ENCODE measurements around the gene DTX4. TPM values are rescaled to one million over a fixed set of nuclear protein-coding genes. Genes with fewer than 3 reads are reported as not detected.

Gene DTX4
- total RNA-seq, 2 donors from 2014 or later, result 58.4 to 62.4 TPM

GRCh38 chr11:59186130-59186594, 14.2 kb downstream of the DTX4 start:
- ATAC-seq (peak; percentile 76), DNase-seq (peak; percentile 78 to 90)
- intact Hi-C loops (cut with DNase I, micrococcal nuclease), result no loop called here

- DNase-seq (no peak), ATAC-seq (no peak)
- intact Hi-C loops (cut with DNase I, micrococcal nuclease), result no loop called here
Measured at GRCh38 chr11:59187035-59187434, 15.1 kb downstream of the DTX4 start.

DNA sequence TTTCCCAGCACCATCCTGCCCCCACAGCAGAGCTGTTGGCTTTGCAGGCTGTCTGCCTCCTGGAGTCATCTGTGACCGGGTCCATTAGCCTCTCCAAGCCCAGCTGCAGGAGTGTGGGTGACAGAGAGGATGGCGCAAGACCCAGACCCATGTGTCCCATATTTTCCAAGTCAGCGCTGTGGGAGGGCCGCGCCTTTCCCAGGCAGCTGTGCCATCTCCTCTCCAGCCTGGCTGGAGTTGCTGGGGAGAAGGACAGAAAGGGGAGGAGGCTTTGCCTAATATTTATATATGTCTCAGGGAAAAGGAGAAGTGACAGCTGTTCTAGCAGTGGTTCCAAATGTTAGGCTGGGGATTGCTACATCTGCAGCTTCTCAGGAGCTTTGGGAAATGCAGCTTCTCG, 15.7 kb downstream of the DTX4 start:
- ATAC-seq (no peak), DNase-seq (peak; percentile 55 to 66)
- intact Hi-C loops (cut with DNase I, micrococcal nuclease), result no loop called here

DNA sequence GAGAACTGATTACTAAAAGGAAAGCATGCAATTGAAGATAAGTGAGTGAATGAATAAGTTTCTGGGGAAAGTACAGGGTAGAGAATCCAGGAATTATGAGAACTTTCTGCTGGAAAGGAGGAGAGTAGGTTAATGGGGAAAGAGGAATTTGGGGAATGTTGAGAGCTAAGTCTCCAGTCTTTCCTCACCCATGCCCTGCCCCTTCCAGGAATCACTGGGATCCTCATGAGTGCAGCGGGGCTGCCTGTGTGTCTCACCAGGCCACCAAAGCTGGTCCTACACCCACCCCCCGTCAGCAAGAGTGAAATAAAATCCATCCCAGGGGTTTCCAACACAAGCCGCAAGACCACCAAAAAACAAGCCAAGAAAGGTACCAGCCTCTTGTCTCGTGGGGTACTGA, 17.0 kb downstream of the DTX4 start:
- ATAC-seq (no peak), DNase-seq (no peak)
- intact Hi-C loops (cut with DNase I, micrococcal nuclease), result no loop called here

GRCh38 chr11:59189986-59190385, 18.1 kb downstream of the DTX4 start:
- DNase-seq (no peak), ATAC-seq (peak; percentile 20)
- intact Hi-C loops (cut with DNase I, micrococcal nuclease), result no loop called here

DNA sequence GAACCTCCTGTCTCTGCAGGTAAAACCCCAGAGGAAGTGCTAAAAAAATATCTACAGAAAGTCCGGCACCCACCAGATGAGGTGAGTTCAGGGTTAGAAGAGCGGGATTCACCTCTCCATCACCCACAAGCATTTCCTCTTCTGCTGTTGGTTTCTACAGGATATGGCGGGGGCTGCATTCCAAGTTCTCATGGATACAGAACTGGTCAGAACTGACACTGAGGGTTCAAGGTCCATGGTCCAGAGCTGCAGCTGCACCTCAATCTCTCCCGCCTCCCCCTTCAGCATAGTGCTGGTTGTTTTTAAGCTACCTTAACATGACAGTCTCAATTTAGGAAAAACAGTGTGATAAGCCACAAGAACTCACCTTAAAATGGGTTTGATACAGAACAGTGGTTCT, 19.2 kb downstream of the DTX4 start:
- DNase-seq (peak; percentile 47 to 71), ATAC-seq (peak; percentile 72)
- intact Hi-C loops (cut with DNase I, micrococcal nuclease), result no loop called here

DNA sequence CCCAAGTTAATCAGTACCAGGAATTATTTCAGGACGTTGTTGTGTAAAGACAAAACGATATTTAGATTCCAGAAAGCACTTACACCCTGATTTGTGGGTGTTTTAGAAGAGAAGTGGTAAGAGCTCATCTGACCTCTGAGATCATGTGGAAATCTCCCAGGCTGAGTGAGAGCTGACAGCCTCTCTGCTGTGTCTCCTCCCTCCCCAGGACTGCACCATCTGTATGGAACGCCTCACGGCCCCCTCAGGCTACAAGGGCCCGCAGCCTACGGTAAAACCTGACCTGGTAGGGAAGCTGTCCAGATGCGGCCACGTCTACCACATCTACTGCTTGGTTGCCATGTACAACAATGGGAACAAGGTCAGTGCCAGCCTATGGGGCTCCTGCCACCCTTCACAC, 20.0 kb downstream of the DTX4 start:
- ATAC-seq (peak; percentile 47), DNase-seq (no peak)
- intact Hi-C loops (cut with DNase I, micrococcal nuclease), result no loop called here

DNA sequence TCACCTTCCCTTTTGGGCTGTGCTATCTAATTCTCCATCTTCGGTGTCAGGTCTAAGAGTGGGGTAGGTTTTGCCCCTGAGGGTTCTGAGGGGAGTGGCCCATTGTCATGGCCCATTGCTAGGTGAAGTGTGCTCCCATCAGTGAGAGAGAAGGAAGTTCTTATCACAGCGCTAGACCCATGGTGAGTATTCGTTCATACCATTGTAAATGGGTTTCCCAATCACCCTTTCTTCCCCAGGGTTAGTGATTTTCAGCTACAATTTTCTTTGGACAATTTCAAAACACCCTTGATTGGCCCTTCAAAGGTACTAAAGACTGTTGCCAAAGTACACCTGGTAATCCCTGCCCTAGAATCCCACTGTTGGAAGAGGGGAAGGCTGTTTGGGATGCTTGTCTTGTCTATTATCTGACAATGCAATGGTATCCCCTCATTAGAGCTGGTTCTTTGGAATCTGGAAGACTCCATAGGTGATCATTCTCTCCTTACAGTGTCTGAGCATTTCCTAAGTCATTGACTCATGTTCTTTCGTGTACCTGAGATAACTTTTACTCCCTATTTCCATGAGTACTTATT, 20.6 kb downstream of the DTX4 start:
- intact Hi-C loops (cut with DNase I, micrococcal nuclease), result no loop called here
- no peak for DNase-seq
- no peak for ATAC-seq

- intact Hi-C loops (cut with DNase I, micrococcal nuclease), result no loop called here
- no peak for ATAC-seq
- no peak for DNase-seq
Measured at GRCh38 chr11:59193587-59194130, 21.7 kb downstream of the DTX4 start.

- ATAC-seq (no peak), DNase-seq (no peak)
- intact Hi-C loops (cut with DNase I, micrococcal nuclease), result no loop called here
Measured at GRCh38 chr11:59195586-59195985, 23.7 kb downstream of the DTX4 start.

DNA sequence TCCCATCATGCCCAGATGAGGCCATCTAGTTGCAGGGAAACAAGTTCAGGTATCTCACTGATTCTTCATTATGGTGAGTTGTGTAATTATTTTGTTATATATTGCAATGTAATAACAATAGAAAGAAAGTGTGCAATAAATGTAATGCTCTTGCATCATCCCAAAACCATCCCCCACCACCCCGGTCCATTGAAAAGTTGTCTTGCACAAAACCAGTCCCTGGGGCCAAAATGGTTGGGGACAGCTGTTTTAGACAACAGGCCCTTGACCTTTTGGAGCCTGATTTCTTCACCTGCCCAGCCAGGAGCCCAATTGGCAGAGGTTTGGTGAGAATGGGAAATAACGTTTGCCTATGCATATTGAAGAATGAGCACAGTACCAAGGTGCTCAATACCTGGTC, 24.8 kb downstream of the DTX4 start:
- intact Hi-C loops (cut with DNase I, micrococcal nuclease), result no loop called here
- DNase-seq (no peak), ATAC-seq (no peak)

GRCh38 chr11:59197991-59198390, 26.1 kb downstream of the DTX4 start:
- DNase-seq (no peak), ATAC-seq (peak; percentile 35)
- intact Hi-C loops (cut with DNase I, micrococcal nuclease), result no loop called here

GRCh38 chr11:59198726-59199125, 26.8 kb downstream of the DTX4 start:
- intact Hi-C loops (cut with DNase I, micrococcal nuclease), result no loop called here
- ATAC-seq, result no peak
- DNase-seq, result no peak

GRCh38 chr11:59199546-59200422, 27.9 kb downstream of the DTX4 start:
- ATAC-seq (no peak), DNase-seq (no peak)
- intact Hi-C loops (cut with DNase I, micrococcal nuclease), result no loop called here

DNA sequence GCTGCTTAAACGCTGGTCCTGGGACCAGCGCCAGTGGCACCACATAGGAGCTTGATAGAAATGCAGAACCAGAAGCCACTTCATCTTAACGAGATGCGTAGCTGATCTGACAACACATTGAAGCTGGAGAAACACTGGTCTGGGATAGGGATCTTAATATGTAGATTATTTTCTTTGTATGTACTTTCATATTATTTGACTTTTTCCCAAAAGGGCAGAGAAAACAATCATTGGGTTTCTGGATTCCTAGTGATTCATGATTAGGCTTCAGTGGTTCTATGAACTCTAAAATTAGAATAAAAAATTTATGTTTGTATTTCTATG, 28.5 kb downstream of the DTX4 start:
- DNase-seq (no peak), ATAC-seq (no peak)
- intact Hi-C loops (cut with DNase I, micrococcal nuclease), result no loop called here

GRCh38 chr11:59201353-59201752, 29.4 kb downstream of the DTX4 start:
- DNase-seq (no peak), ATAC-seq (peak; percentile 80)
- intact Hi-C loops (cut with DNase I, micrococcal nuclease), result no loop called here

DNA sequence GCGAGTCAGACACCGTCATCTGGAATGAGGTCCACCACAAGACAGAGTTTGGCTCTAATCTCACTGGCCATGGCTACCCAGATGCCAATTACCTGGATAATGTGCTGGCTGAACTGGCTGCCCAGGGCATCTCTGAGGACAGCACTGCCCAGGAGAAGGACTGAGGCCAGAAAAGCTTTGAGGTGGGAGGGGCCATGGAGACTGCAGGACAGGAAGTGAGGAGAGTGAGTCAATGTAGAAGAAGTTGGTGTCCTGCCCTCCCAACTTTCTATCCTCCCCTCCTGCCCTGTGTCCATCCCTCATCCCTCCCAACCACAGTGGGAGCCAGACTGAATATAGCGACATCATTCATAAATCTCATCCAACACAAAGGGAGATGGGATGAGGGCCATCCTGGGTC, 32.8 kb downstream of the DTX4 start:
- intact Hi-C loops (cut with DNase I, micrococcal nuclease), result loop anchor here in 1 of 2 donors (5.0 kb wide), 1 partner anchor 32 kb away; the partner anchor contains the start of gene DTX4

DNA sequence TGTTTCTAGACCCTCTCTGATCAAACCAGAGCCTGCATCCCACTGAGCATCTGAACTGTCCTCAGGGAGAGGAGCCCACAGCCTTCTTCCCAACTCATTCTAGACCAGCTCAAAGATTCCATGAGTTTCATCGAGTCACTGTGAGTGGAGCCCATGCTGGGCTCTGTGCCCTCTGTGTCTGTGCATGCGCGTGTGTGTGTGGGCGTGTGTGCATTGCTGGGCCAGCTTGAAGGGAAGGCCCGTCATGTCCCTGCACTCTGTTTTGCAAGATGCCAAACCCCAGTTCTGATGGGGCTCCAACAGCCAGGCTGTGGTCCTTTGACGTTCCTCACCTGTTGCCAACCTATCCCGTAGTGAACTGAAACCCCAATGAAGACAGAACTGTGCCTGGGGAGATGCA, 33.7 kb downstream of the DTX4 start:
- ATAC-seq, result no peak
- intact Hi-C loops (cut with DNase I, micrococcal nuclease), result loop anchor here in 1 of 2 donors (5.0 kb wide), 1 partner anchor 33 kb away; the partner anchor contains the start of gene DTX4
- no peak for DNase-seq

More for the DNA sequence above, 32.8 kb downstream of the DTX4 start:
- DNase-seq (no peak), ATAC-seq (no peak)

GRCh38 chr11:59206635-59207034, 34.7 kb downstream of the DTX4 start:
- ATAC-seq (peak; percentile 70), DNase-seq (peak in 1 of 2 donors; percentile 56)
- intact Hi-C loops (cut with DNase I, micrococcal nuclease), result loop anchor here in 1 of 2 donors (5.0 kb wide), 1 partner anchor 34 kb away; the partner anchor contains the start of gene DTX4

DNA sequence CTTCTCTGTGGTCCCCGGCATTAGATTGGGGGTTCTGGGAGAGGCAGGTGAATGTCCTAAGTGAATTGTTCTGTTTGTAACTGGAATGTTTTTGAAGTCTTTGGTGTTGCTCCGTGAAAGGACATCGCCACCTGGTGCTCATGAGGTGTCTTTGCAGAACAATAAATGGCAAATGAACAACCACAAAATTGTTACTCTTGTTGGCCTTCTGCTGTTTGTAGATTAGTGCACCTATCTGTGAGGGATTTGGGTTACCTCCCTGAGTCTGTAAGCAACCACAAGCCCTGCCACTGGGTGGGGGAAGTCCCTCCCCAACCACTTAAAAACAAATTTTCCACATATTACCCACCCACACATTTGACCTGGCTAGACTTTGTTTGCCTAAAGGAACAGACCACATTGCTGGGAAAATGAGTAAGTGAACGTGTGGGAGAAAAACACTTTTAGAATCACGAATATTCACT, 36.1 kb downstream of the DTX4 start:
- peak in 1 of 2 donors; percentile 40 for DNase-seq
- ATAC-seq, result peak; percentile 67
- intact Hi-C loops (cut with DNase I, micrococcal nuclease), result loop anchor here in 1 of 2 donors (5.0 kb wide), 1 partner anchor 36 kb away; the partner anchor contains the start of gene DTX4

Data from left colon (tissue), 2 donors.